Activated B cell treated with CpG ODN at 0.5 μM for 24 hours (primary cell): Measurements from ENCODE around the gene USP14. TPM values are rescaled to one million over a fixed set of nuclear protein-coding genes. Genes with fewer than 3 reads are reported as not detected.

ENCODE experiments used
- ATAC-seq: fragments of 200-7000 bp; cut with Tn5 transposase; one replicate; pipeline ENCODE4 v1.10.0; 2021; ENCODE audit warnings: low read depth, mild to moderate bottlenecking, moderate library complexity
- CTCF ChIA-PET: fragments of 350-600 bp; sonication (Branson Sonifier 250); formaldehyde crosslinking; loops from one replicate; lab custom pipeline; 2021; ENCODE audit warnings: antibody characterized with exemption; lab: Charles Lee
- POLR2A ChIA-PET: fragments of 350-600 bp; sonication (Branson Sonifier 250); formaldehyde crosslinking; loops from one replicate; lab custom pipeline; 2021; ENCODE audit warnings: antibody characterized with exemption; lab: Charles Lee
- DNase-seq: peaks from one replicate; pipeline ENCODE4 v3.0.0; 2022
- H3K27ac Mint-ChIP-seq: one replicate; pipeline ENCODE4 v1.8.0; 2020; ENCODE audit warnings: mixed read lengths
- H3K27me3 Mint-ChIP-seq: one replicate; pipeline ENCODE4 v1.8.0; 2021; ENCODE audit warnings: mixed read lengths
- H3K36me3 Mint-ChIP-seq: one replicate; pipeline ENCODE4 v1.8.0; 2021; ENCODE audit warnings: low read depth, mixed read lengths
- H3K4me1 Mint-ChIP-seq: one replicate; pipeline ENCODE4 v1.8.0; 2021; ENCODE audit warnings: mixed read lengths
- H3K4me3 Mint-ChIP-seq: one replicate; pipeline ENCODE4 v1.8.0; 2020; ENCODE audit warnings: mild to moderate bottlenecking, mixed read lengths
- H3K9me3 Mint-ChIP-seq: one replicate; pipeline ENCODE4 v1.8.0; 2020; ENCODE audit warnings: mixed read lengths
- CTCF ChIP-seq: fragments of 200-600 bp; IDR thresholded peaks from one replicate; pipeline ENCODE4 v1.8.0; 2022; ENCODE audit warnings: antibody characterized with exemption, mild to moderate bottlenecking
- intact Hi-C: fragments of 100-400 bp; cut with micrococcal nuclease; formaldehyde crosslinking; loops from one replicate; pipeline ENCODE4 v1.15.1; 2024
- total RNA-seq: library from RNA; stranded (reverse); gene quantifications from 2 replicates; pipeline ENCODE4 v1.2.3, GENCODE V29; 2022

The USP14 gene
- total RNA-seq, 1 donor from 2014 or later, result 53.1 TPM

- no peak for ATAC-seq
- Mint-ChIP-seq H3K27me3 (no peaks in the 10 kb centered on the region), H3K4me1 (no peaks in the 10 kb centered on the region), H3K4me3 (no peak overlapping the region), H3K9me3 (no peaks in the 10 kb centered on the region), H3K27ac (no peak overlapping the region), H3K36me3 (peaks cover 57% of the 10 kb centered on the region)
- POLR2A ChIA-PET, result no interaction called here
- intact Hi-C loops, result no loop called here
- TF ChIP-seq CTCF, result no peak
- CTCF ChIA-PET, result no interaction called here
- DNase-seq, result no peak
These were observed 70.2 kb downstream of the USP14 start for GRCh38 chr18:228586-228985.

GRCh38 chr18:231563-231962 is 73.2 kb downstream of the USP14 start:
- no peak overlapping the region for H3K4me3 Mint-ChIP-seq
- H3K36me3 Mint-ChIP-seq, result peaks cover 36% of the 10 kb centered on the region
- H3K27ac Mint-ChIP-seq, result no peak overlapping the region
- ChIA-PET POLR2A (no interaction called here), CTCF (no interaction called here)
- H3K4me1 Mint-ChIP-seq, result no peaks in the 10 kb centered on the region
- H3K27me3 Mint-ChIP-seq, result no peaks in the 10 kb centered on the region
- ATAC-seq (no peak), DNase-seq (no peak)
- intact Hi-C loops, result no loop called here
- TF ChIP-seq CTCF, result no peak
- H3K9me3 Mint-ChIP-seq, result no peaks in the 10 kb centered on the region

GRCh38 chr18:240175-240574 is 81.8 kb downstream of the USP14 start:
- no peak for ATAC-seq
- intact Hi-C loops, result no loop called here
- Mint-ChIP-seq H3K4me1 (no peaks in the 10 kb centered on the region), H3K9me3 (no peaks in the 10 kb centered on the region), H3K27ac (no peak overlapping the region), H3K4me3 (no peak overlapping the region), H3K36me3 (peaks cover 45% of the 10 kb centered on the region), H3K27me3 (no peaks in the 10 kb centered on the region)
- ChIA-PET CTCF (no interaction called here), POLR2A (no interaction called here)
- TF ChIP-seq CTCF, result no peak
- DNase-seq, result no peak

- no peak overlapping the region for H3K27ac Mint-ChIP-seq
- peaks cover 72% of the 10 kb centered on the region for H3K36me3 Mint-ChIP-seq
- ATAC-seq (no peak), DNase-seq (no peak)
- H3K27me3 Mint-ChIP-seq, result no peaks in the 10 kb centered on the region
- H3K4me1 Mint-ChIP-seq, result no peaks in the 10 kb centered on the region
- no peaks in the 10 kb centered on the region for H3K9me3 Mint-ChIP-seq
- intact Hi-C loops, result no loop called here
- ChIA-PET CTCF (no interaction called here), POLR2A (no interaction called here)
- no peak for TF ChIP-seq CTCF
- H3K4me3 Mint-ChIP-seq, result no peak overlapping the region
These were observed 87.0 kb downstream of the USP14 start for GRCh38 chr18:245282-245847.

- Mint-ChIP-seq H3K9me3 (no peaks in the 10 kb centered on the region), H3K4me3 (no peak overlapping the region), H3K27me3 (no peaks in the 10 kb centered on the region), H3K27ac (no peak overlapping the region), H3K36me3 (peaks cover 79% of the 10 kb centered on the region), H3K4me1 (no peaks in the 10 kb centered on the region)
- CTCF ChIA-PET, result no interaction called here
- ATAC-seq (no peak), DNase-seq (no peak)
- POLR2A ChIA-PET, result no interaction called here
- TF ChIP-seq CTCF, result no peak
- intact Hi-C loops, result no loop called here
These were observed 89.7 kb downstream of the USP14 start for GRCh38 chr18:248053-248452.
